IPS-11a (cell line): ENCODE data around the gene OGFR.

Experiments used
- H3K4me3 ChIP-seq: one replicate; pipeline ENCODE4 v1.5.1; 2013; ENCODE audit warnings: low read depth, low read length, control low read depth

OGFR gene

GRCh38 chr20:62769346-62770071 lies 35.1 kb upstream of the OGFR start:
- H3K4me3 ChIP-seq, result no peak overlapping the region

GRCh38 chr20:62770111-62770910 lies 34.3 kb upstream of the OGFR start:
- H3K4me3 ChIP-seq, result no peak overlapping the region

DNA sequence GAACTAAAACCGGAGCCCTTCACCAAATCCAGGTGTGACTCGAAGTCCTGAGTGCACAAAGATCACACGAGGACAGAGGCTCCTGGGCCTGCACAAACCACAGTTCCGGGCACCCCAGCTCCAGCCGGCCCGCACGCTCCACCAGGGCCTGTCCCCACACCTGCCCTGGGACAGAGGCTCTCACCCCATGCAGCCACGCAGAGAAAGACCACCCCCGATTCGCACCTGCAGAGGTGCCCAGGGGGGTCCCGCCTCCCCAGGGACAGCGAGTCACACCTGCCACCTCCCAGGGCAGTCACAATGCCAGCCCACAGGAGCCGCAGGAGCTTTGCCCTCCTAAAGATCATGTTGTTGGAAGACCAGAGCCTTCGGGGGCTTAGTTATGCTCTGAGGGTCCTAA lies 33.7 kb upstream of the OGFR start:
- H3K4me3 ChIP-seq, result no peak overlapping the region

DNA sequence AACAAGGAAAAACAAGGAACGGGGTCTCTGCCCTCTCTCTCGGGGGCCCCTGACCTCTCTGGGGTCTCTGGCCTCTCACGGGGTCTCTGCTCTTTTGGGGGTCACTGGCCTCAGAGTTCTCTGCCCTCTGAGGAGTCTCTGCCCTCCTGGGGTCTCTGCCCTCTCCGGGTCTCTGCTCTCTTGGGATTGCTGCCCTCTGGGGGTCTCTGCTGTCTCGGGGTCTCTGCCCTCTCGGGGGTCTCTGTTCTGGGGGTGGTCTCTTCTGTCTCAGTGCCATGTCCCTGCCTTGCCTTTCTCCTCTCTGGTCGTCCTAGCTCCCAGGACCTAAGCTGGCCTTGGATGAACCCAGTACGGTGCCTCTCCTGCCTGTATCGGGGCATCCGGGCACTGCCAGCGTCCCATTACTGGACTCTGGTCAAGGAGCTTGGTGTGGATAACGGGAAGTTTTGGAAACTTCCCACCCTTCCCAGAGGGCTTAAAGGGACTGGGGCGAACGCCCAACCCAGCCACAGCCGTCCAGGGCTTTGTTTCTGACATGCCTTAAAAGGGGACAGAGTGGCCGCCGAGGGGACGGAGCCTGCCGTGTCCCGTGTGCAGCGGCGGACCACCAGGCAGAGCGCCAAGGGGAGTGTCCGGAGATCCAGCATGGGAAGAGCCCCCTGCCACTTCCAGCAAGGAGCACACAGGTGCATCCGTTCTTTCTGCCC lies 33.1 kb upstream of the OGFR start:
- H3K4me3 ChIP-seq, result no peak overlapping the region

DNA sequence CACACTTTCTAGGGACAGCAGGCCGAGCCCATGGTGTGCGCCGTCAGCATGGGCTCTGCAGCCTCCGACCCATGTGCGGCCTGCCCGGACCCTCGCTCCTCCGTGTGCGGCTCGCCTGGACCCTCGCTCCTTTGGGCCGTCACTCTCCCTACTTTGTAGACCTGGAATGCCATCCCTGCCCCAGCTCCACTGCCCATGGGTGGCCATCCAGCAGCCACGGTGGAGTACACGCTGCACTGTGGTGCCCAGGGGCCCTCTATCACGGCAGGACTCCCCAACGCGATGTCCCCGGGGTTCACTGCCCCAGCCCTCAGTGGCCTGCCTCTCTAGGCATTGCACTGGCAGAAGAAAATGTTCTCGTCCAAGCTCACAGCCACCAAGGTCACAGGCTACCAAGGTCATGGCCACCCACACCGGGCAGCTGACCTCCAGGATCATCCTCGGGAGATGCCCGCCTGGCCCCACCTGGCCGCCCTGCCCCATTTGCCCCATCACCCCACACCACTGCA lies 32.5 kb upstream of the OGFR start:
- H3K4me3 ChIP-seq, result no peak overlapping the region

DNA sequence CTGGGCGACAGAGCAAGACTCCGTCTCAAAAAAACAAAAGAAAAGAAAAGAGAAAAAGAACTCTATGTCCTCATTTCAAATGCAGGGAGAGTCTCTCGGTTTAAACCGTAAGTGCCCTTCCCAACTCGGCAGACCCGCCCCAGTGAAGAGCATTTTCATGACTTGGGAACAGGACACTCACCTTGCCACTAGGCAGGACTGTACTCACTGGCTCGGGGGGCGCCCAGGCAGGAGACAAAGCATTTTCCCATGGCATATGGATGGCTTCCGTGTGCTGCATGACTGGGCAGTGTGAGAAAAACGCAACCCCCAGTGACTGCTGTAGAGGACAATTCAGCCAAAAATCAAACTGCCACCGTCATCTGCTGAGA lies 32.0 kb upstream of the OGFR start:
- H3K4me3 ChIP-seq, result no peak overlapping the region

DNA sequence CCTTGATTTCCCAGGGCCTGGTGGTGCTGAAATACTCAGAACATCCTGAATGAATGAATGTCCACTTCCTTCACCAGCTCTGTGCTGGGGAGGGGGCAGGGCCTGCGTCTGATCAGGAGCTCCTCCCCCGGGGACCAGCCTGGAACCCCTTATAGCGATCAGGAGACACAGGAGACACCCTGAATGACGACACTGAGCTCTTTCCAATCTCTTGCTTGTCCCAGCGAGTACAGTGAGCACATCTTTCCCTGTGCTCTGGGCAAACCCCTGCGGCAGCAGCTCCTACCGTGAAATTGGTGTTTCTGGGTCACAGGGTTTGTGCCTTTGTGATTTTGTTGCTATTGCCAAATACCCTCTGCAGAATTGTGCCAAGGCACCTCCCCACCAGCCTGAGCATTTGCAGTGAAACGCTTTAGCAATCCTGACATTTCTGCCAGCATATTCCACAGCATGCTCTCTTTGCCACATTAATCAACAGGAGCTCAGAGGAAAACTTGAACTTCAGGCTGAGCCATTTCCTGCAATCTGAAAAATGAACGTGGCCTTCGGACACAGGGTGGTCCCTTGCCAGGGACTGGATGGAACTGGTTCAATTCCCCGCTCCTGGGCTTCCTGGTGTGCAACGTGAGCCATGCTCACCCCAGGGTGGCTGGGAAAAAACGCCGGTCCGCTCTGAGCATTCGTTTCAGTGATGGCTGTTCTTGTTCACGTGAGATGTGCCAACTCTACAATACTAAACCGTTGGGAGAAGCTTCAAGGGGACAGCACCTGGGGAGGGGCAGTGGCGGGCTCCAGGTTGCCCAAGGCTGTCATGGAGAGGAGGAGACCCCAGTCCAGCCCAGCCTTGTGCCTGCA lies 31.4 kb upstream of the OGFR start:
- H3K4me3 ChIP-seq, result no peak overlapping the region

DNA sequence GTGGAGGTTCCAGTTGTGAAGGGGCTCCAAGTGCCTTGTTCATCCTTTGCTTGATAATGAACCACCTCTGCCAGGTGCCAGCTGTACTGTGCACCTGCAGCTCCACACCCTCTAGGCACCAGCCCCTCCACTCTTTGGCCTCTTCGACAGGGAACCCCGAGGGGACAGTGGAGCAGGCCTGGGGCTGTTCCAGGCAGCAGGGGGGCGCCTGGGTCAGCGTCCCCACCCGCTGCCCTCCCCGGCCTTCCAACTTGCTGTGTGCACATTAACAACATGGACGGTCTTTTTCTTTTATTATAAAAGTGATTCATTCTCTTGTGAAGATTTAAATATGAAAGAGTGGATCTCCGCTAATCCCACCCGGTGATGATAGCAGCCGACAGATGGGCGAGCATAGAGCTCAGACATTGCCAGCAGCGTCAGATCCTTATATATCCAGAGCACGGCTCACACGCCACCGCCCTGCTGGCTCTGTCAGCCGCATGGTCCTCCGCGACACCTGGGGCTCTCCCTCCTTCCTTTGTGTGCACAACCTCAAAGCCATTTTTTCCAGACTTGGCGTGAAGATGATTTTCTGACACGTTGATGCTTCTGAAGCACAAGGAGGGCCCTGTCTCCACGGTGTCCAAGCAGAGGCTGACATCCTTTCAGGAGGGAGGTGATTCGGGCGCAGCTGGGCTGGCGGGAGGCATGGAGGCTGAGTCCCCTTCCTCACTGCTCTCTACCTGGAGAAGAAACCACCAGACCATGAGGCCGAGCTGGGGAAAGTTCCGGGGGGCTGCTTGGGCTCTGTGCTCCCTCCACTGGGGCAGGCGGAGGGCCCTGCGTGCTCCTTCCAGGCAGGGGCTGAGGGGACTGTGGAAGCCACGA lies 30.6 kb upstream of the OGFR start:
- no peak overlapping the region for H3K4me3 ChIP-seq

GRCh38 chr20:62774762-62775161 lies 29.9 kb upstream of the OGFR start:
- H3K4me3 ChIP-seq, result no peak overlapping the region

- no peak overlapping the region for H3K4me3 ChIP-seq
Observed at GRCh38 chr20:62775206-62775605, 29.4 kb upstream of the OGFR start.

GRCh38 chr20:62776035-62776691 lies 28.5 kb upstream of the OGFR start:
- H3K4me3 ChIP-seq, result no peak overlapping the region

GRCh38 chr20:62776692-62777527 lies 27.7 kb upstream of the OGFR start:
- no peak overlapping the region for H3K4me3 ChIP-seq

DNA sequence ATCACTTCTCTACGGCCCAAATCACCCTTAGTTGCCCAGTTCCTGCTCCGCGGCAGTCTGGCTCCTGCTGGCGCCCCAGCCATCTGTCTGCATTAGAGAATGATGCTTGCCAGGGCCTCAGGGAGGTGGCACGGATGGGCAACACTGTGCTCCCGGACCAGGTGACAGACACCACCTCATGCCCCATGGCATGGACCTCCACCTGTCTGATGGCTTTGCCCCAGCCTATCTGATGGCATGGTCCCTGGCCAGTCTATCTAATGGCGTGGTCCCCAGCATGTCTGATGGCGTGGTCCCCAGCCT lies 27.2 kb upstream of the OGFR start:
- no peak overlapping the region for H3K4me3 ChIP-seq

DNA sequence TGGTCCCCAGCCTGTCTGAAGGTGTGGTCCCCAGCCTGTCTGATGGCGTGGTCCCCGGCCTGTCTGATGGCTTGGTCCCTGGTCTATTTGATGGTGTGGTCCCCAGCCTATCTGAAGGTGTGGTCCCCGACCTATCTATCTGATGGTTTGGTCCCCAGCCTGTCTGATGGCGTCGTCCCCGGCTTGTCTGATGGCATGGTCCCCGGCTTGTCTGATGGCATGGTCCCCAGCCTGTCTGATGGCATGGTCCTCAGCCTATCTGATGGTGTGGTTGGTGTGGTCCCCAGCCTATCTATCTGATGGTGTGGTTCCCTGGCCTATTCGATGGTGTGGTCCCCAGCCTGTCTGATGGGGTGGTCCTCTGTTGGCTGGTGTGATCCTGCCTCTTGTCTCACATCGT lies 26.6 kb upstream of the OGFR start:
- no peak overlapping the region for H3K4me3 ChIP-seq

- H3K4me3 ChIP-seq, result no peak overlapping the region
Observed at GRCh38 chr20:62778601-62779416, 25.8 kb upstream of the OGFR start.

DNA sequence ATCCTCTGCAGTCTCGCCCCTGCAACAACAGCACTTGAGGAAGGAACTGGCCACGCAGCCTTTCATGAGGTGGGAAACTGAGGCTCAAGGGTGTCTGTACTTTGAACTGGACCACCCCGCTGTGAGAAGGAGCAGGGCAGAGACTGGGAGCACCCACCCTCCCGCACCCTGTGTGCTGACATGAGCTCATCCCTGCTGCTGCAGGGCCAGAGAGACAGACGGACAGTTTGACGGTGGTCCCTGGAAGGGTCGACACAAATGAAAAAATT lies 25.3 kb upstream of the OGFR start:
- no peak overlapping the region for H3K4me3 ChIP-seq

DNA sequence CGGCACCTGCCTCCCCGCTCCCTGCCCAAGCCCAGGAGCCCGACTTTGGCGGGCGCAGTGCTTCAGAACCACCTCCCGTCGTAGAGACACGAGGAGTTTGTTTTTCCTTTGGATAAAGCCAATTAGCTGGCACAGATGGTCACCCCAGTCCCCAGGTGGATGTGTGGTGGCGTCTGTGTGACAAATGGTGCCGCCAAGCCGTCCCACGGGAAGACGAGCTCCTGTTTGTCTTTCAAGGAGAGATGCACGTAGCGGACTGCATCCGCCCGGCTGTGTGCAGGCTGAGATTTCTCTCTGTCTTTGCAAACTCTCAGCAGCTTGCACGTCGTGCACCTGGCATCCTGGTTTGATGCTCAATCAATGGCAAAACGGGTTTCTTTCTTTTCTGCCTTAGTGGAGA lies 24.4 kb upstream of the OGFR start:
- no peak overlapping the region for H3K4me3 ChIP-seq

GRCh38 chr20:62780696-62781095 lies 23.9 kb upstream of the OGFR start:
- H3K4me3 ChIP-seq, result no peak overlapping the region
